GM23338 (cell line): ENCODE data around the gene RC3H2.

Experiments
- CTCF ChIP-seq, 2 experiments: fragments of 200-600 bp in 1 of 2; sonication (generic) in 1 of 2; conservative IDR thresholded peaks; 2 replicates each; pipeline versions ENCODE4 v1.5.1 to v1.6.1; 2016 to 2017; ENCODE audit warnings: antibody characterized with exemption in 2 of 2, low read depth in 2 of 2, mild to moderate bottlenecking in 2 of 2, moderate library complexity in 1 of 2
- EZH2 ChIP-seq: fragments of 200-600 bp; sonication (generic); IDR thresholded peaks from one replicate; pipeline ENCODE4 v1.8.0; 2017; ENCODE audit warnings: antibody characterized with exemption, mild to moderate bottlenecking, low read depth; ENCODE audit not compliant: unreplicated experiment
- EZH2phosphoT487 ChIP-seq: fragments of 200-600 bp; sonication (generic); IDR thresholded peaks from one replicate; pipeline ENCODE4 v1.8.1; 2018; ENCODE audit warnings: antibody characterized with exemption; ENCODE audit not compliant: unreplicated experiment
- POLR2AphosphoS5 ChIP-seq: IDR thresholded peaks from 2 replicates; pipeline ENCODE4 v1.6.1; 2016; ENCODE audit warnings: antibody characterized with exemption, low read depth

GRCh38 chr9:122936883-122937282, 31.7 kb upstream of the RC3H2 start:
- TF ChIP-seq EZH2phosphoT487: no peak
- no peak for TF ChIP-seq CTCF (conservative IDR thresholded peaks at IDR 0.05; ENCODE audit: low read depth in 2 of 2)
- TF ChIP-seq EZH2: no peak
- no peak for TF ChIP-seq POLR2AphosphoS5
